T47D (cell line): ENCODE results near the gene PIGU.

Experiments
- DNase-seq, 2 experiments: peaks; one replicate each; pipeline versions ENCODE4 v3.0.0 to v3.0.0-alpha.2; 2011 to 2012; ENCODE audit warnings: low read depth in 1 of 2, low spot score in 1 of 2
- JUND ChIP-seq: IDR thresholded peaks from 2 replicates; pipeline ENCODE4 v1.6.1; 2012; ENCODE audit warnings: low read depth
- in situ Hi-C: cut with HindIII; loops from 2 replicates; pipeline ENCODE4 v1.10.0; 2016; ENCODE audit warnings: low sequenced_read_pairs, low pct_unique_long_range_greater_than_20kb

The PIGU gene

DNA sequence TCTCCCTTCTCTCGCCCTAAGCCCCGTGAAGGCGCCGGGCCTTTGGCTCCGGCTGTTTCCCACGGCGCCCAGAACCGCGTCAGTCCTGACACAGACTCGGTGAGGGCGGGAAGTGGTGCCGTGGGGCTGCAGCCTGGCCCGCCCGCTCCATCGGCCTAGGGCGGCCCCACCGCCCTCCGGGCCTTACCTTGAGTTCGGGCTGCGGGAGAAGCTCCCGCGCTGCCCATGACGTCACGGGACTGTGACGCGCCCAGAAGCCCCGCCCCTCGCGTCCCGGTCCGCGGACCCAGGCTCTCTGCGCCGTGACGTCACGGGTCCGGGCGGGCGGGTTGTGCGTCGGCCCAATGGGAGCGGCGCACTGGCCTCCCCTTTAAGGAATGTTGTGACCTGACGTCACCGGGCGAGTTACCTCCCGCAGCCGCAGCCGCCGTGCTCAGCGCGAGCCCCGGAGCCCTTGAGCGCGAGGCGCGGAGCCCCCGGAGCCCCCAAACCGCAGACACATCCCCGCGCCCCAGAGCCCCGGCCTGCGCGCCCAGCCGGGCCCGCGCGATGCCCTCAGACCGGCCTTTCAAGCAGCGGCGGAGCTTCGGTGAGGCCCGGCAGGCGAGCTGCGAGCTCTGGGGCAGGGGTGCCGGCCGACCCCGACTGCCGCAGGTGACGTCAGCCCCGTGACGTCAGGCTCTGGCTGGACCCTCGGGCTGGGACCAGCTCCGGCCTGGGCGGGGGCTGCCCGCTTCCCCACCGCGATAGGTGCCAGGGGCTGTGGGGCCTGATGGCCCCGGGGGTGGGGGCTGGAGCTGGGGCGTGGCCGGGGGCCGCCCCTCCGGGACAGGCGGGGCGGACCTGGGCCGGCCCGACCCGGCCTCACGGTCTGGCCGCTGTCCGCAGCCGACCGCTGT, 118.3 kb downstream of the PIGU start, which contains the start of gene MAP1LC3A:
Gene MAP1LC3A, plus strand, starts transcription at position 399 of the 899 bp plus-strand sequence. Its CDS starts 151 bp downstream, at position 550.
- TF ChIP-seq JUND: no peak

DNA sequence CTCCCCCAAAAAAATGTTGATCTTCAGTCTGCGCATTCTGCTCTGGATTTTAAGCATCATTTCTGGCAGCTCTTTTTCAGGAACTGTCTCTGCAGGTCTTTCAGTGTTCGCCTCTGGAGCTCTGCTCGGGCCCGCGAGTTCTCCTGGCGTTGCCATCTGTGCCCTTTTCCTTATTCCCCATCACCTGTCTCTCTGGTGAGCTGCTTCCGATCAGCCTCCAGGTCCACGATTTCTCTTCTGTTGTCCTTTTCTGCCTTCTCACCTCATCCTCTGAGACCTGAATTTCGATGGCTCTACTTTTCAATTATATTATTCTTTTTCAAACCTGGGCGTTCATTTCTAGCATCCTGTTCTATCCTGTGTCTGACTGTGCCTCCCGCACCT, 119.0 kb downstream of the PIGU start:
- in situ Hi-C loops: no loop called here
- no peak for TF ChIP-seq JUND
- no peak for DNase-seq

More for the DNA sequence above, 118.3 kb downstream of the PIGU start, which contains the start of gene MAP1LC3A:
- in situ Hi-C loops: no loop called here
- peak in 1 of 2 experiments; percentile 63 for DNase-seq

DNA sequence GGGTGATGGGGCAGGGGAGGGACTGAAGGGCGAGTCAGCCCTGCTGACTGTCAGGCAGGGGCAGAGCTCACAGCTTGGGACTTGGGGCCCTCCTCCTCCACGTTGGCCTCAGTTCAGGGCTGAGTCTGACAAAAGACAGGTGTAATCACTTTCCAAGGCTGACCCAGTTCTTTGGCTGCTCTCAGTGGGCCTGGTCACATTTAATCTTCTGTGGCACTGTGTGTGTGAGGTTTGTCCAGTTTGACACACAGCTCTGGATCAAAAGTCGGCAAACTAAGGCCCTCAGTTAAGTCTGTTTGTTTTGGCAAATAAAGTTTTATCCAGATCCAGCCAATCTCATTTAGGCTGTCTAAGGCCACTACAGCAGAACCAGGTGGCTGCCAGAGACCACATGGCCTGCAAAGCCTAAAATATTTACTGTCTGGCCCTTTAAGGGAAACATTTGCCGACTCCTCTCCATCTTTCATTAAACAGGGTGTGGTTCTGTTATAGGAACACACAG, 123.5 kb downstream of the PIGU start:
- in situ Hi-C loops: no loop called here
- TF ChIP-seq JUND: no peak
- peak in 1 of 2 experiments; percentile 37 for DNase-seq

DNA sequence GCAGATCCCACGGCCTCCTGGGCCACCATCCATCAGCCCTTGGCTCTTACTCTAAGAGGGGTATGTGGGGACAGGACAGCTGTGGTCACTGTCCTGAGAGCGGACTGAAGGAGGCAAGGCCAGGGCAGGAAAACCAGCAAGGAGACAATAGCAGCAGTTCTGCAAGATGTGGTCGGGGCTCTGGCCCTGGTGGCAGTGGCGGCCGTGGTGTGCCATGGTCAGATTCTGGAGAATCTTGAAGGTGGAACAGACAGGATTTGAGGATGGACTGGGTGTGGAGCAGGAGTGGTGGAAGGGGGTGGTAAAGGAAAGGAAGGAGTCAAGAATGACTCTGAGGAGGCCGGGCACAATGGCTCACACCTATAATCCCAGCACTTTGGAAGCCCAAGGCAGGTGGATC, 124.3 kb downstream of the PIGU start:
- no peak for TF ChIP-seq JUND
- no peak for DNase-seq
- in situ Hi-C loops: no loop called here

DNA sequence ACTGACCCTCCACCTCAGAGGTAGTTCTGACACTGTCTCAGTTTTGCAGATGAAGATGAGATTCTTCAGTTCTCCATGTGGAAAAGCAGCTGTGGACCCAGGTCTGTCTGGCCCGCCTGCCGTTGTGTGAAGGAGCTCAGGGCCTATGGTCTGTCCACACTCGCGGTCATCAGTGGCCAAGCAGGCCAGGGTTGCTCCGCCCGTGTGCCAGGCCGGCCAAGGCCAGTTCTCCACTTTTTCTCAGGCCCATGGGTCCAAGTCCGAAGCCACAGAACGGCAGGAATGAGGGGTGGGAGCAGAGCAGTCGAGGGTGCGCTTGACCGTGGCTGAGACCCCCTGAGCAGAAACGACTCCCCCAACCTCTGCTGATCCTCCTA, 127.0 kb downstream of the PIGU start:
- no peak for DNase-seq
- TF ChIP-seq JUND: no peak
- in situ Hi-C loops: no loop called here

DNA sequence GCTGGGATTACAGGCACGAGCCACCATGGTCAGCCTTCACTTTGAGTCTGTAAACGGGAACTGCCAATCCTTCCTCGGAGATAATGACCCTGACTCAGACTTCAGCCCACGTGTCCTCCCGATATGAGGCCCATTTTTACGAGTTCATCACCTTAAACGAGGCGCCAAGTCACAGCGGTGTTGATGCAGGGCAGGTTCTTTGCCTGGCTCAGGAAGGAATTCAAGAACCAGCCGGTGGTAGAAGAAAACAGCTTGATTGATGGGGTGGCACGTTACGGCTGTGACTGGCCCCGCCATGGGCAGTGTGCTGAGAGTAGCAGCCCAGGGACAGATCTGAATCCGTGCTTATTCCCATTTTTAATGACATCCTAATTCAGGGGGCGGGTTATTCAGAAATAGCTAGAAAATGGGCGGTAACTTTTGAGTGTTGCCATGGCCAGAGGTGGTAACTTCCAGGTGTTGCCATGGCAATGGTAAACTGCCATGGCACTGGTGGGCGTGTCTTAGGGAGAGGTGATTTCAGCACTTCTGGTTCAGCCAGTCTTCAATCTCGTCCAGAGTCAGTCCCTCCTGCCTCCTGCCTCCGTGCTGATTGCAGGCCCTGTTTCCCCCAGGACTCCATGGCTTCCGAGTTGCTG, 127.5 kb downstream of the PIGU start:
- in situ Hi-C loops: no loop called here
- no peak for TF ChIP-seq JUND

DNA sequence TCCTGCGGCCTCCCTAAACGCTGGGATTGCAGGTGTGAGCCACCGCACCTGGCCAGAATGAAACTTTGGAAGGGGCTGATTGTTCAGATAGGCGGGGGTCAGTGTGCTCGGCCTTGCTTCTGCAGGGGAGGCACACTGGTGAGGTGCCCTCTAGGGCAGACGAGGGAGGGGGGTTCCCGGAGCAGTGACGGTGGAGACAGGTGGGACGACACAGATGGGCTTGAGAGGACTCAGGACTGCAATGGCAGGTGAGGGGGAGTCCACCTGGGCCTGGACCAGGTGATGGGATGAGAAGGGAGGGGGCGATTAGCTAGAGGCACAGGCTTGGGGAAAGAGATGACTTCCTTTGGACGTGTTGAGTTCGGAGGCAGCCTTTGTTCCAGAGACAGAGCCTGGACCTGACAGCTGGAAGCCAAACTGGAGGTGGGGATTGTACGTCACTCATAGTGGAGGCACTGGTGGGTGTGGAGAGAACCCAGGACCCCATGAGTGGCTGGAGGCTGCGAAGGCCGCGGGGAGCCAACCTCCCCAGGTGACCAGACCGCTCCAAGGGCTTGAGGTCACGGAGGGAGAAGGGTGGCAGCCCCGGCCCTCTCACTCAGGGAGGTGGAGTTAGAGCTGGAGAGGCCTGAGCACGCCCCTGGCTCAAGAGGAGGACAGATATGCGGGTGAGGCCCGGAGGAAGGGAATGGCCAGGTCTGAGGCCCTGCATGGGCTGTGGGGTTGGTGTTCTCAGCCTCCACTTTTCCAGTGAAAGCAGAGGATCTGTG, 128.9 kb downstream of the PIGU start:
- in situ Hi-C loops: no loop called here
- TF ChIP-seq JUND: no peak
- no peak for DNase-seq

More for the DNA sequence above, 127.5 kb downstream of the PIGU start:
- DNase-seq: peak in 1 of 2 experiments; percentile 71

DNA sequence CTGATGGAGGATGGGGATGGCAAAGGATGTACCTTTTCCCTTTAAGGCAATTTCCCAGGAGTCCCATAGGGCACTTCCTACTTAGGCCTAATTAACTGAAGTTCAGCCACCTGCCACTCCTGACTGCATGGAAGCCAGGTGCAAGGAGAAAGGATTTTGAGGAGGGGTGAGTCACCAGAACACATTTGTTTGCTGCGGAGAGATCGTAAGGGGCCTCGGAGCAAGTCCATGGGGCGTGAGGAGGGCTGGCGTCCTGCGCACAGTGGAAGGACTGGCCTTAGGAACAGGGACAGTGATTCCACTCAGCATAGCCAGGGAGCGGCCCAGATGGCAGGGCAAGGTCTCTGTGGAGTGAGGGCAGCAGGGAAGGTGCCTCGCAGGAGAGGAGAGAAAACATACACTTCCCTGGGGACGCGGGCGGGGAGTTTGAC, 130.1 kb downstream of the PIGU start:
- no peak for DNase-seq

DNA sequence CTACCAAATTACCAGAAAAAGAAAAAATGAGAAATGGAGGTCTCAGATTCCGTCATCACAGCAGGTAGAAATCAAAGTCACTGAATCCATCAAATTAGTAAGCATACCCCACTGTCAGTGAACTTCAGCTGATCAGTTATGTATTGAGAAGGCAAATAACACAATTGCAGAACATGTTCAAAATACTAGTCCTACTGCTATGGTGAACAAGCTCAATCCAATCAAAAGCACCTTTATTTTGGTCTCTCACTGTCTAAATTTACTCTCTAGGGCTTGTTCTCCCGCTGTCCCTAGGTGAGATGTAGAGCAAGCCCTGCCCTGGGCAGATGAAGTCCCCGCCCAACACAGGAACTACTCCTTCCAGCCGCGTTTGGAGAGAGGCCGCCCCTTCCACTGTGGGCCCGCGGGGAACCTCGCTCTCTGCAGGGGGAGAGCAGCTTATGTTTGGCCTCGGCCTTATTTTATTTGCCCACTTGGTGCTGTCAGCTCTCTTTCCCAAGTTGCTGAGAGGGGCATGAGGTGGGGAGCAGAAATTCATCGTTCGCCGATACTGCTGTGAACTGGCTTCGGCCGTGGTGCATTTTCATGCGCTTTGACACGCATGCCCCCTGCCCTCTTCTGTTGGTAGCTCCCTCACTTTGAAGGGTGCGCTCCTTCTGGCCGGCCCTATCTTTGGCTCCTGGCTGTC, 132.6 kb downstream of the PIGU start:
- in situ Hi-C loops: no loop called here
- no peak for TF ChIP-seq JUND
- DNase-seq: no peak

More for the DNA sequence above, 130.1 kb downstream of the PIGU start:
- in situ Hi-C loops: no loop called here
- TF ChIP-seq JUND: no peak

DNA sequence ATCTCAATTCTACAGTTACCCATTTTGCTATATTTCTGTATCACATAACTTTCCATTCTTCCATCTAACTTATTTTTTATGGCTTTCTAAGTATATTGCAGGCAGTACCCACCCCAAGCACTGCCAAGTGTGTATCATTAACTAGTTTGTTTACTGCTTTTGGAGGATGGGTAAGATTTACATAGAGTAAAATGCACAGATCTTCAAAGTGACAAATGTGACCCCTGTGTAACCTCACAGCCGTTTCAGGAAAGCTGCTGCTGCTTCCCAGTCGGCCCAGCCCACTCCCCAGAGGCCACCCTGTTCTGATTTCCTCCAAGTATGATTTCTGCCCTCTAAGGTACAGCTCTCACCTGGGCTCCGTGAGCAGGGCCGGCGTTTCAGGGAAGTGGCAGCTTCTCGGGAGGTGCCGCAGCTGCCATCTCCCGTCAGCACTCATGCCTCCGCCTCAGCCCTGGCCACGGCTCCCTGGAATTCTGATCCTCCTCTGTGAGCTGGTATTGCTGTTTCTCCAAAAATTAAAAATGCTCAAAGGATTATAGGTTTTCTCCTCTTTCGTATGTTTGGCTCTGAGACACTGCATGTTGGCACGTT, 133.3 kb downstream of the PIGU start:
- TF ChIP-seq JUND: no peak
- DNase-seq: no peak

DNA sequence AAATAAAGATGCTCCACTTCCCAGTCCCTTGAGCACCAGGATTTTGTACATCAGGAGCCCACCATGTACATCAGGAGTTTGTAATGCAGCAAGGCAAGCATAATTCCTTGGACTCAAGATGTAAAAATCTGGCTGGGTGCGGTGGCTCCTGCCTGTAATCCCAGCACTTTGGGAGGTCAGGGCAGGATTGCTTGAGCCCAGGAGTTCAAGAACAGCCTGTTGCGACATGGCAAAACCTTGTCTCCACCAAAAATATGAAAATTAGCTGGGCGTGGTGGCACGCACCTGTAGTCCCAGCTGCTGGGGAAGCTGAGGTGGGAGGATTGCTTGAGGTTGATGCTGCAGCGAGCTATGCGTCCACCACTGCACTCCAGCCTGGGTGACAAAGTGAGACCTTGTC, 134.5 kb downstream of the PIGU start:
- TF ChIP-seq JUND: no peak
- in situ Hi-C loops: no loop called here
- no peak for DNase-seq

More for the DNA sequence above, 133.3 kb downstream of the PIGU start:
- in situ Hi-C loops: no loop called here
